ENCODE results near the gene RNU1-2.
"Not testable (repeated sequence)": the region's sequence is repeated elsewhere in the genome, so short reads cannot be mapped to it uniquely, and the experiment has no call there.

The RNU1-2 gene

DNA sequence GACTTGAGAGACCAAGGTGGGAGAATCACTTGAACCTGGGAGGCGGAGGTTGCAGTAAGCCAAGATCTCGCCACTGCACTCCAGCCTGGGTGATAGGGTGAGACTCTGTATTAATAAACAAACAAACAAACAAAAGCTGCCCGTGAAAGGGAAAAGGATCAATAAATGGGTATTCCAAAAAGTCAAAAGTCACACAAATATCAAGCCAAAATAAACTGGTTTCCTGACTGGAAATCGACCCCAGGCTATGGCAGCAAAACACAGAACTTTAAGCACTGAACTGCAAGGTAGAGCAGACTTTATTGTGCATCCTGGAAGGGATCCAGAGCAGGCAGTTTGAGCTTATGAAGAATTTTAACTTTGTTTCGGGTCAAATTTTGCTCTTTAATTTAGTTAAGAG lies 11.3 kb upstream of the RNU1-2 start:
- in situ Hi-C loops (cut with HindIII; ENCODE audit: low pct_ligation_motif_present, low pct_unique_long_range_greater_than_20kb, low sequenced_read_pairs); DNase-seq: not testable (repeated sequence)

GRCh38 chr1:16886860-16887605 lies 8.7 kb upstream of the RNU1-2 start:
- DNase-seq, result no peak
- in situ Hi-C loops (cut with HindIII; ENCODE audit: low pct_ligation_motif_present, low pct_unique_long_range_greater_than_20kb, low sequenced_read_pairs), result no loop called here

DNA sequence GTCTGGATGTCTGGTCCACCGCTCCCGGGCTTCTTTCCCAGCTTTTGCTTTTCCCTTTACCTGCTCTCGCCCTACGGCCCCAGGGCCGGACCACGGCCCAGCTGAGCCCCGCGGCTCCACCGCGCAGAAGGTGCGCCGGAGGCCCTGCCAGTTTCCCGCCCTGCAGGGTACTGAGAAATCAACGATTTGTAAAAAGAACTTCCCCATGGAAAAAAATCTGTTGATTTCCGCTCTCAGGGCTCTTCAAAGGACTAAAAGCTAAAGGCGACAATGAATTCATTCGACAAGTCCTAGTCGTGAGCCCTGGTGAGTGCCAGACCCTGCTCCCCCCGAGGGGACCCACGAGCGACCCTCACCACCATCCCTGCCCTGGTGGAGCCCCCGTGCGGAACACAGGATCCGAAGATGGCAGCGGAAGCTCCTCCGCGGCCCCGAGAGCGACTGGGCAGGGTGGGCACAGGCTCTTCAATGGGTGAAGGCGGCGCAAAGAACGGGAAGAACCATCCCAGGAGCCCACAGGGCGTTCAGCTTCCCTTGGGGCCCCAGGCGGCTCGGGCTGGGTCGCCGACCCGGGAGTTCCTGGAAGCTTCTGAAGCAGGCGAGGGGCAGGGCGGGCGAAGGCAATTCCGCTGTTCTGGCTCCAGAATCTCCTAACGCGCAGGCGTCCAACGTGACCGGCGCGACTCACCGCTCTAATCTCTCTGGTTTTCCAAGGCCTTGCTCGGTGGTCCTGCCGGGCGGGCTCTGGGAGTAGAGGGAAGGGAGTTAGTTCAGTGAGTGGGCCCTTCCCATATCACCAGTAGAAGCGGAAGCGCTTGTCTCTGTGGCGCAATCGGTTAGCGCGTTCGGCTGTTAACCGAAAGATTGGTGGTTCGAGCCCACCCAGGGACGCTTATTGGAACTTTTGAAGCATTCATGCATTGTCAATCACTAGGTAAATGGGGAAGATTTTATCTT lies 6.6 kb upstream of the RNU1-2 start:
- DNase-seq, result no peak
- in situ Hi-C loops (cut with HindIII; ENCODE audit: low pct_ligation_motif_present, low pct_unique_long_range_greater_than_20kb, low sequenced_read_pairs), result no loop called here

DNA sequence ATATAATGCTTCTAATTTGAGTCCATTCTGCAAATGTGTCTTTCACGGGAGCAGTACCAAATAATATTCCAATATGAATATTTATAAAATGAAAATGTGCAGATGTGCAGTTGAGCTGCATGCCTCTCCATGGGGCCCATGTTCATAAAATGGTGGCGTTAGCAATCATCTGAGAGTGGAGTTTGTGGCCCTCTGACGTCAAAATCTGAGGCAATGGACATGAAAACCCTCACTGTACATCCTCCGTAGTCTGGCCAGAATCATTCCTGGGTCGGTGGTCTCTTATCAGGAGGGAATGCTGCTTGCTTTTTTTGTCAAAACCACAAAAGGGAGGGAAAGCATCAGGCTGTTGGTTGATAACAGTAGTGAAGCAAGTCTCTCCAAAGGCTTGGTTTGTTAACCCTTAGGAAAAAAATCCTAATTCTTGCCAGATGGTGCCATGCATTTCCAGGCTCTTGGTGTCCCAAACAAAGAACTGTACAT lies 5.2 kb upstream of the RNU1-2 start:
- in situ Hi-C loops (cut with HindIII; ENCODE audit: low pct_ligation_motif_present, low pct_unique_long_range_greater_than_20kb, low sequenced_read_pairs); DNase-seq: not testable (repeated sequence)

DNA sequence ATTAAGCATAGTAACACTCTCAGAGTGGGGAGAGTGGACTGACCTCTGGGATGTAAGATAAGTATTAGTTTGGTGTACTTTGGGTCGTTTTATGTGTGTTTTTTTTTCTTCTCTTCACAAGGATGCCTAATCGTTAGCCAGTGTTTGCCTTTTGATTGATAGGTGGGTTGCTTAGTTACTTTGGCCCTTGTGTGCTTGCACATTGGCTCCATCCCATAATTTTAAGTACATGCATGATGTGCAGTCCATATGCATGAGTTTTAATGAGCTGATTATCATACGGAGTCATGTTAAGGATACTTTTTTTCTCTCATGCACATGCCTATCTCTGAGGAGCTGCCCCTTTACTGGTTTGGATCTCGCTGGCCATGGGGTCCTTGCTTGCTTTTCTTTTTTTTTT lies 4.7 kb upstream of the RNU1-2 start:
- in situ Hi-C loops (cut with HindIII; ENCODE audit: low pct_ligation_motif_present, low pct_unique_long_range_greater_than_20kb, low sequenced_read_pairs); DNase-seq: not testable (repeated sequence)

DNA sequence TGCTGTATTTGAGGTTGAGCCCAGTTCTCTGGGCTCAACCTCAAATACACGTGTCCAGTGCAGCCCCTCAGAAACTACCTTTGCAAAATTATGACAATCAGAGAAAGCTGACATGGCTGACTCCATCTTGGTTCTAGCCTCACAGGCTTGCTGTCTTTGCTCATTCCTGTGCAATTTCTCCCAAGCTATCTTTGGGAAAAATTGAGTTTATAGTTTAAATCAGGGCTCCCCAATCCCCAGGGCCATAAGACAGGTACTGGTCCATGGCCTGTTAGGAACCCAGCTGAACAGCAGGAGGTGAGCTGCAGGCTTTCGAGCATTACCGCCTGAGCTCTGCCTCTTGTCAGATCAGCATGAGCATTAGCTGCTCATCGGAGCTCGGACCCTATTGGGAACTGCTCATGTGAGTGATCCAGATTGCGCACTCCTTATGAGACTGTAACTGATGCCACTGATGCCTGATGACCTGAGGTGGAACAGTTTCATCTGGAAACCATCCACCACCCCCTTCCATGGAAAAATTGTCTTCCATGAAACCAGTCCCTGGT lies 2.7 kb upstream of the RNU1-2 start:
- in situ Hi-C loops (cut with HindIII; ENCODE audit: low pct_ligation_motif_present, low pct_unique_long_range_greater_than_20kb, low sequenced_read_pairs); DNase-seq: not testable (repeated sequence)

- in situ Hi-C loops (cut with HindIII; ENCODE audit: low pct_ligation_motif_present, low pct_unique_long_range_greater_than_20kb, low sequenced_read_pairs); DNase-seq: not testable (repeated sequence)
Measured at GRCh38 chr1:16893796-16894195, 2.0 kb upstream of the RNU1-2 start.

GRCh38 chr1:16894338-16894737 lies 1.4 kb upstream of the RNU1-2 start:
- in situ Hi-C loops (cut with HindIII; ENCODE audit: low pct_ligation_motif_present, low pct_unique_long_range_greater_than_20kb, low sequenced_read_pairs); DNase-seq: not testable (repeated sequence)

DNA sequence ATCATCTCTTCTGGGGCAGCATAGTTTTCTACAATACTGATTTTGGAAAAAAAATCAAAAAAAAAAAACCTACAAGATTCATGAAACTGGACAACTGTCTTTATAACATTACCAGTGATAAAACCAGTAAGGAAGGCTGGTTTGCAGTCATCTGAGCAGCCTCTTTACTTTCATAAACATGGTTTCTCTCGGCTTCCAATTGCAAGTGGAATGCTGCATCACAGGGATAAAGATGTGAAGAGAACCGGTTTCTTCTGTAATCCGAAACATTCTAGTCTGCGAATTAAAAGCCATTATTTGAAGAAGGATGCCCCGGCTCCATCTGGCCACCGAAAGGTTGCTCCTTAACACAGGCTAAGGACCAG lies 565 bp upstream of the RNU1-2 start:
- in situ Hi-C loops (cut with HindIII; ENCODE audit: low pct_ligation_motif_present, low pct_unique_long_range_greater_than_20kb, low sequenced_read_pairs); DNase-seq: not testable (repeated sequence)

DNA sequence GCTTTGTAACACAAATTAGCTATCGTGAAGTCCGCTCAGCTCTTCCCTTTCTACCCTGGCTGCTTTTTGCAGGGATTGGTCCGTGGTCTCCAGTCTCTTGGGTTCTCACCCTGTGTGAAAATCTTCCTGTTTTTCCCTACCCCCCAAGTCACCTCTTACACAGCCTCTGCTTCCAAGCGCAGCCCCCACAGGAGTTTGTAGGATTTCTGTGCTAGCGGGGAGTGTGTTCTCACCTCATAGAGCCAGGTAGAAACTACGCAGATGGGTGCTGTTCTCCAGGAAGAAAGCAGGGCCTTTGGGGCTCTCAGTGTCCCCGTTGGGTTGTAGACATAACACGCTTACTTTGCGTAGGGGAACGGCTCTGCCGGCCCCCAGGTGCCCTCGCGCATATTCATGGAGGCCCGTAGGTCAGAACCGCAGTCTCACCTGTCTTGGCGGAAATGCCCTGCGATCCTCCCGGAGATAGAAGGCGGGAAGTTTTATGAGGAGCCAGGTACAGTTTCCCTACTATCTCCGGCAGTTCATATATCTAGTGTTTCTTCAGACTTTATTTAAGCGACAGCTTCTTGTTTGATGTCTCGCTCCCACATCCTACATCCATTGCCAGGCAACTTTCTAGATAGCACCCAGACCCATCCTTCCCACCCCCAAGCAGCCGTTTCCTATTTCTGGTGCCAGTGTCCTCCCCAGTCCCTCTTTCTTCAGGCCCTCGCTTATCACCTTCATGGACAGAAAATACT lies 706 bp downstream of the RNU1-2 start:
- in situ Hi-C loops (cut with HindIII; ENCODE audit: low pct_ligation_motif_present, low pct_unique_long_range_greater_than_20kb, low sequenced_read_pairs), result not testable (repeated sequence)

GRCh38 chr1:16897653-16898052 lies 1.9 kb downstream of the RNU1-2 start:
- DNase-seq; in situ Hi-C loops (cut with HindIII; ENCODE audit: low pct_ligation_motif_present, low pct_unique_long_range_greater_than_20kb, low sequenced_read_pairs): not testable (repeated sequence)

More for the DNA sequence above, 706 bp downstream of the RNU1-2 start:
- peak; percentile 83 for DNase-seq

GRCh38 chr1:16898298-16898697 lies 2.5 kb downstream of the RNU1-2 start:
- DNase-seq; in situ Hi-C loops (cut with HindIII; ENCODE audit: low pct_ligation_motif_present, low pct_unique_long_range_greater_than_20kb, low sequenced_read_pairs): not testable (repeated sequence)

GRCh38 chr1:16899020-16899419 lies 3.2 kb downstream of the RNU1-2 start:
- DNase-seq, result not testable (repeated sequence)

GRCh38 chr1:16900751-16901150 lies 5.0 kb downstream of the RNU1-2 start:
- in situ Hi-C loops (cut with HindIII; ENCODE audit: low pct_ligation_motif_present, low pct_unique_long_range_greater_than_20kb, low sequenced_read_pairs), result no loop called here
- DNase-seq, result no peak

More at GRCh38 chr1:16899020-16899419, 3.2 kb downstream of the RNU1-2 start:
- in situ Hi-C loops (cut with HindIII; ENCODE audit: low pct_ligation_motif_present, low pct_unique_long_range_greater_than_20kb, low sequenced_read_pairs), result not testable (repeated sequence)

- DNase-seq; in situ Hi-C loops (cut with HindIII; ENCODE audit: low pct_ligation_motif_present, low pct_unique_long_range_greater_than_20kb, low sequenced_read_pairs): not testable (repeated sequence)
Measured at GRCh38 chr1:16901371-16901770, 5.6 kb downstream of the RNU1-2 start.

- in situ Hi-C loops (cut with HindIII; ENCODE audit: low pct_ligation_motif_present, low pct_unique_long_range_greater_than_20kb, low sequenced_read_pairs), result no loop called here
- DNase-seq, result peak; percentile 37
Measured at GRCh38 chr1:16903054-16903453, 7.3 kb downstream of the RNU1-2 start.

GRCh38 chr1:16903458-16903796 lies 7.6 kb downstream of the RNU1-2 start:
- in situ Hi-C loops (cut with HindIII; ENCODE audit: low pct_ligation_motif_present, low pct_unique_long_range_greater_than_20kb, low sequenced_read_pairs), result no loop called here
- peak; percentile 16 for DNase-seq

DNA sequence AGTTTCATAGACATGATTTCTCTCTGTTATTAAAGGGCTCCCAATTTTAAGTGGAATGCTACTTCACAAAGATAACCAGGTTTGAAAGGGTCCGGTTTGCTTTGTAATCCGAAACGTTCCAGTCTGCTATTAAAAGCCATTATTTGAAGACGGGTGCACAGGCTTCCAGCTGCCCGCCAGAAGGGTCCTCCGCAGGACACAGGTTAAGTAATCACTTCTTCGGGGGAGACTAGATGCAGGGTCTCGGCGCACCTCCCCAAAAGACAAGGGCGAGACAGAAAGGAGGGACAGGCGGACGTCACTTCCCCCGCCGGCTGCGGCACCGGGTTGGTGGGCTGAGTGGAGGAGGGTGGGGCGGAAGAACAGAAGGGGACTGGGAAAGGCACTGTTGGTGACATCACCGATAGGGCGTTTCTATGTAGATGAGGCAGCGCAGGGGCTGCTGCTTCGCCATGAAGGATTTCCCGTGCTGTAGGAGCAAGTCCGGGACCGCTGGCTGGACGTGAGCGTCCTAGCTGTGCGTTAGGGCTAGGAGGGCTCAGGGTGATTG lies 8.9 kb downstream of the RNU1-2 start:
- in situ Hi-C loops (cut with HindIII; ENCODE audit: low pct_ligation_motif_present, low pct_unique_long_range_greater_than_20kb, low sequenced_read_pairs), result no loop called here

More for the DNA sequence above, 8.9 kb downstream of the RNU1-2 start:
- peak; percentile 99 for DNase-seq

Measured in ACHN (cell line).